CD14-positive monocyte (primary cell): ENCODE data around the gene DAB2IP. TPM values are rescaled to one million over a fixed set of nuclear protein-coding genes. Genes with fewer than 3 reads are reported as not detected.

Experiments
- DNase-seq, 3 donors: peaks; one replicate each; pipeline ENCODE4 v3.0.0-alpha.2; 2011 to 2022
- H2AFZ ChIP-seq: 2 replicates; pipeline ENCODE4 v1.6.0; 2012; ENCODE audit warnings: mild to moderate bottlenecking, low read depth, low read length, inconsistent platforms; ENCODE audit not compliant: insufficient read depth, poor library complexity, severe bottlenecking
- H3K27ac ChIP-seq, 2 donors: 1 replicate in 1 of 2; 2 replicates in 1 of 2; pipeline ENCODE4 v1.5.1; 2012 to 2013; ENCODE audit warnings: low read length in 2 of 2, control low read depth in 1 of 2, inconsistent platforms in 1 of 2, low read depth in 1 of 2, mild to moderate bottlenecking in 1 of 2
- H3K27me3 ChIP-seq, 2 donors: one replicate each; pipeline versions ENCODE4 v1.6.0 to v1.6.1; 2011 to 2013; ENCODE audit warnings: low read length in 2 of 2; ENCODE audit not compliant: control insufficient read depth in 2 of 2, insufficient read depth in 2 of 2
- H3K36me3 ChIP-seq, 2 donors: replicated peaks in 1 of 2; 1 replicate in 1 of 2; 2 replicates in 1 of 2; pipeline versions ENCODE4 v1.5.1 to v1.6.1; 2012 to 2013; ENCODE audit warnings: low read length in 2 of 2, control low read depth in 1 of 2, inconsistent platforms in 1 of 2, mild to moderate bottlenecking in 1 of 2; ENCODE audit not compliant: insufficient read depth in 2 of 2, control insufficient read depth in 1 of 2
- H3K4me1 ChIP-seq, 2 donors: 1 replicate in 1 of 2; 2 replicates in 1 of 2; pipeline versions ENCODE4 v1.5.1 to v1.6.1; 2012 to 2013; ENCODE audit warnings: low read length in 2 of 2, control low read depth in 1 of 2, inconsistent platforms in 1 of 2, mild to moderate bottlenecking in 1 of 2, moderate library complexity in 1 of 2; ENCODE audit not compliant: insufficient read depth in 2 of 2, control insufficient read depth in 1 of 2
- H3K4me2 ChIP-seq: replicated peaks from 2 replicates; pipeline ENCODE3; 2012; ENCODE audit warnings: low read length, moderate library complexity, mild to moderate bottlenecking; ENCODE audit not compliant: poor library complexity, severe bottlenecking; ENCODE audit errors: extremely low read depth
- H3K4me3 ChIP-seq, 3 experiments: fragments of 200-600 bp in 1 of 3; sonication (generic) in 1 of 3; replicated peaks in 1 of 3; 1 replicate in 2 of 3; 2 replicates in 1 of 3; pipeline ENCODE4 v1.5.1; 2011 to 2013; ENCODE audit warnings: low read length in 3 of 3, mild to moderate bottlenecking in 3 of 3, control low read depth in 2 of 3, low read depth in 2 of 3, inconsistent platforms in 1 of 3, moderate library complexity in 1 of 3
- H3K79me2 ChIP-seq: 2 replicates; pipeline ENCODE4 v1.6.0; 2012; ENCODE audit warnings: mild to moderate bottlenecking, control low read depth, inconsistent platforms, low read length, moderate library complexity; ENCODE audit not compliant: insufficient read depth
- H3K9ac ChIP-seq: 2 replicates; pipeline ENCODE4 v1.6.0; 2017; ENCODE audit warnings: low read length, mild to moderate bottlenecking; ENCODE audit not compliant: insufficient read depth, poor library complexity, severe bottlenecking
- H3K9me3 ChIP-seq, 2 donors: replicated peaks in 1 of 2; 1 replicate in 1 of 2; 2 replicates in 1 of 2; pipeline versions ENCODE4 v1.5.1 to v1.6.1; 2012 to 2013; ENCODE audit warnings: low read length in 2 of 2, control low read depth in 1 of 2; ENCODE audit not compliant: control insufficient read depth in 1 of 2, insufficient read depth in 1 of 2
- H4K20me1 ChIP-seq: 2 replicates; pipeline ENCODE4 v1.6.0; 2012; ENCODE audit warnings: mild to moderate bottlenecking, low read length, control low read depth, moderate library complexity; ENCODE audit not compliant: insufficient read depth
- H3K27ac Mint-ChIP-seq, 7 donors: one replicate each; pipeline ENCODE4 v1.8.0; 2020; ENCODE audit warnings: mild to moderate bottlenecking in 7 of 7, mixed read lengths in 7 of 7, moderate library complexity in 6 of 7, inconsistent platforms in 2 of 7
- H3K27me3 Mint-ChIP-seq, 3 donors: one replicate each; pipeline ENCODE4 v1.8.0; 2021 to 2022; ENCODE audit warnings: low read depth in 3 of 3, mild to moderate bottlenecking in 3 of 3, mixed read lengths in 3 of 3, moderate library complexity in 3 of 3, inconsistent platforms in 1 of 3
- H3K36me3 Mint-ChIP-seq, 2 donors: one replicate each; pipeline ENCODE4 v1.8.0; 2020; ENCODE audit warnings: mixed read lengths in 2 of 2, inconsistent platforms in 1 of 2, mild to moderate bottlenecking in 1 of 2
- H3K4me1 Mint-ChIP-seq: one replicate; pipeline ENCODE4 v1.8.0; 2020; ENCODE audit warnings: mild to moderate bottlenecking, mixed read lengths
- H3K4me3 Mint-ChIP-seq, 2 donors: one replicate each; pipeline ENCODE4 v1.8.0; 2020; ENCODE audit warnings: mild to moderate bottlenecking in 2 of 2, mixed read lengths in 2 of 2, moderate library complexity in 1 of 2
- H3K9me3 Mint-ChIP-seq, 7 donors: one replicate each; pipeline ENCODE4 v1.8.0; 2020 to 2022; ENCODE audit warnings: mixed read lengths in 7 of 7, mild to moderate bottlenecking in 6 of 7, moderate library complexity in 6 of 7, inconsistent platforms in 2 of 7
- WGBS: methylation state at CpG from one replicate; pipeline ENCODE4 v1.1.5; 2013; ENCODE audit warnings: missing lambda C conversion rate; ENCODE audit not compliant: insufficient coverage; 5-methylcytosine and 5-hydroxymethylcytosine counted together
- intact Hi-C, 2 donors: fragments of 100-400 bp; cut with micrococcal nuclease; formaldehyde crosslinking; loops; one replicate each; pipeline versions ENCODE4 v1.15.0 to v1.15.1; 2023
- polyA plus RNA-seq, 3 donors: library from polyadenylated mRNA; depleted of rRNA in 1 of 3; unstranded in 2 of 3; stranded (reverse) in 1 of 3; fragments of 300-500 nt in 2 of 3; fragments of >200 nt in 1 of 3; fragmentation: Illumina TruSeq in 2 of 3; gene quantifications; 1 replicate in 2 of 3; 2 replicates in 1 of 3; pipeline ENCODE4 v1.2.3, GENCODE V29; 2012 to 2021
- TF ChIP-seq, protein P1 (sequence below): fragments of 200-600 bp; IDR thresholded peaks from one replicate; pipeline ENCODE4 v1.8.0; 2022; ENCODE audit warnings: antibody characterized with exemption, mild to moderate bottlenecking

DAB2IP gene
- polyA plus RNA-seq, 3 donors = 0.13 TPM; not detected in 2

GRCh38 chr9:121744002-121744686, 92.7 kb downstream of the DAB2IP start:
- H3K4me3 ChIP-seq = no peak overlapping the region
- DNase-seq = no peak
- no peak overlapping the region for H3K4me3 Mint-ChIP-seq
- no peak overlapping the region for H3K9ac ChIP-seq
- H4K20me1 ChIP-seq = no peaks in the 10 kb centered on the region
- intact Hi-C loops = no loop called here
- no peak overlapping the region for H3K27ac ChIP-seq
- H2AFZ ChIP-seq = no peak overlapping the region
- H3K4me1 ChIP-seq = no peaks in the 10 kb centered on the region
- H3K9me3 ChIP-seq = no peaks in the 10 kb centered on the region
- H3K36me3 Mint-ChIP-seq = no peaks in the 10 kb centered on the region
- H3K79me2 ChIP-seq = no peaks in the 10 kb centered on the region
- H3K27ac Mint-ChIP-seq = no peak overlapping the region
- peaks cover 0 to 1% (median 0%) of the 10 kb centered on the region in 7 donors for H3K9me3 Mint-ChIP-seq
- 79% methylated on average over 9 of the region's 11 CpGs for WGBS
- no peaks in the 10 kb centered on the region for H3K36me3 ChIP-seq
- peaks cover 2 to 6% (median 3%) of the 10 kb centered on the region in 3 donors for H3K27me3 Mint-ChIP-seq
- TF ChIP-seq, protein P1, sequence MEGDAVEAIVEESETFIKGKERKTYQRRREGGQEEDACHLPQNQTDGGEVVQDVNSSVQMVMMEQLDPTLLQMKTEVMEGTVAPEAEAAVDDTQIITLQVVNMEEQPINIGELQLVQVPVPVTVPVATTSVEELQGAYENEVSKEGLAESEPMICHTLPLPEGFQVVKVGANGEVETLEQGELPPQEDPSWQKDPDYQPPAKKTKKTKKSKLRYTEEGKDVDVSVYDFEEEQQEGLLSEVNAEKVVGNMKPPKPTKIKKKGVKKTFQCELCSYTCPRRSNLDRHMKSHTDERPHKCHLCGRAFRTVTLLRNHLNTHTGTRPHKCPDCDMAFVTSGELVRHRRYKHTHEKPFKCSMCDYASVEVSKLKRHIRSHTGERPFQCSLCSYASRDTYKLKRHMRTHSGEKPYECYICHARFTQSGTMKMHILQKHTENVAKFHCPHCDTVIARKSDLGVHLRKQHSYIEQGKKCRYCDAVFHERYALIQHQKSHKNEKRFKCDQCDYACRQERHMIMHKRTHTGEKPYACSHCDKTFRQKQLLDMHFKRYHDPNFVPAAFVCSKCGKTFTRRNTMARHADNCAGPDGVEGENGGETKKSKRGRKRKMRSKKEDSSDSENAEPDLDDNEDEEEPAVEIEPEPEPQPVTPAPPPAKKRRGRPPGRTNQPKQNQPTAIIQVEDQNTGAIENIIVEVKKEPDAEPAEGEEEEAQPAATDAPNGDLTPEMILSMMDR = no peak
- H3K4me2 ChIP-seq = no peak overlapping the region
- no peaks in the 10 kb centered on the region for H3K4me1 Mint-ChIP-seq
- H3K27me3 ChIP-seq = no peaks in the 10 kb centered on the region

DNA sequence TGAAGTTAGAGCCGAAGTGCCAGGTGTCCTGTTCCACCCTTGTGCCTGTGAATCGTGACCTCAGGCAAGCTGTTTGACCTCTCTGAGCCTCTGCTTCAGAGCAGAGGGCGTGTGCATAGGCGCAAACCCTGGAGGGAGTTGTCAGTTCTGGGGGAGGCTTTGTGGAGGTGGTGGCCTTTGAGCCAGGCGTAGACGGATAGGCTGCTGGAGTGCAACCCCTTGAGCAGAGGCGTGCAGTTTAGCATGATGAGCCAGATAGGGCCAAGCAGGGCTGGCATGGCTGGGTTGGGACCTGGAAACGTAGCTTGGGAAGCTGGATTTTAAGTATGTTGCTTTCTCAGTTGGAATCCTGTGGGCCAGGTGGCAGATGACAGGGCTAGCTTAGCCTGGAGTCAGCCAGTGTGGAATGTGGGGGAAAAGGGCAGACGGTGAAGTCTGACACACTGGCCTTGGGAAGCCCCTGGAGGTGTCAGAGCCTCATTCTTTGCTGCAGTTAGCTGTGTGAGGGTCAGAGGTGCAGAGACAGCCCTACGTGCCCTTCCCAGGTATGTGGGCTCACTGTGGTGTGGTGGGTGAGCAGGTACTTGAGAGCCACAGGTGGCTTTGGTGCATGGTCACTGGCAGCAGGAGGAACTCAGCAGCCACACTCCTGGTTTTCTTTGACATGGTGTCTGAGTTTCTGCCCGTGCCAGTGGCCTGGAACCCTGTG, 93.4 kb downstream of the DAB2IP start:
- no peaks in the 10 kb centered on the region for H3K4me1 Mint-ChIP-seq
- H3K36me3 ChIP-seq = no peaks in the 10 kb centered on the region
- H3K36me3 Mint-ChIP-seq = no peaks in the 10 kb centered on the region
- H4K20me1 ChIP-seq = no peaks in the 10 kb centered on the region
- WGBS = 91% methylated on average over 11 of the region's 11 CpGs
- H3K4me2 ChIP-seq = no peak overlapping the region
- peaks cover 0 to 1% (median 0%) of the 10 kb centered on the region in 7 donors for H3K9me3 Mint-ChIP-seq
- no peak overlapping the region for H3K9ac ChIP-seq
- intact Hi-C loops = no loop called here
- H3K27ac Mint-ChIP-seq = no peak overlapping the region
- no peak overlapping the region for H3K4me3 Mint-ChIP-seq
- TF ChIP-seq, protein P1 = no peak
- H3K27ac ChIP-seq = no peak overlapping the region
- H3K9me3 ChIP-seq = no peaks in the 10 kb centered on the region
- H3K79me2 ChIP-seq = no peaks in the 10 kb centered on the region
- H3K27me3 ChIP-seq = no peaks in the 10 kb centered on the region
- peaks cover under 1 to 3% (median 2%) of the 10 kb centered on the region in 3 donors for H3K27me3 Mint-ChIP-seq
- H3K4me1 ChIP-seq = no peaks in the 10 kb centered on the region
- H3K4me3 ChIP-seq = no peak overlapping the region
- H2AFZ ChIP-seq = no peak overlapping the region
- DNase-seq = no peak
